GM19025 (cell line): ENCODE measurements around the gene RFX1.
A peak's percentile ranks its signal among the peaks of the same experiment; 100 is the strongest.

Source experiments
- ATAC-seq: cut with Tn5 transposase; IDR thresholded peaks from one replicate; pipeline ENCODE4 v1.9.1; 2021; ENCODE audit warnings: mild to moderate bottlenecking, low read depth, moderate library complexity; ENCODE audit not compliant: unreplicated experiment

The RFX1 gene

DNA sequence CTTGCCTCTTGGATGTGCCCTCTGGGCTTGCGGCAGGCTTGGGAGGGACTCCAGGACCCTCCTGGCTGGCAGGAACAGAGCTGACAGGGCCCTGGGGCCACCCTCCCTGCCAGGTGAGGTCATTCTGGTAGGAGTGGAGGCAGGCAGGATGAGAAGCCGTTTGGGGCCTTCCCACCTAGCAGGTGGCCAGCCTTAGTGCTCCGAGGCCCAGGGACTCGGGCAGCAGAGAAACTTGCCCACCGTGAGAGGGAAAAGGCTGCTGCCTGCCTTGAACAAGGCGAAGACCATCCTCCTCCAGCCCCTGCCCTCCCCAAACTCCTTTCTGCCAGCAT, 8.5 kb downstream of the RFX1 start:
- ATAC-seq: no peak

DNA sequence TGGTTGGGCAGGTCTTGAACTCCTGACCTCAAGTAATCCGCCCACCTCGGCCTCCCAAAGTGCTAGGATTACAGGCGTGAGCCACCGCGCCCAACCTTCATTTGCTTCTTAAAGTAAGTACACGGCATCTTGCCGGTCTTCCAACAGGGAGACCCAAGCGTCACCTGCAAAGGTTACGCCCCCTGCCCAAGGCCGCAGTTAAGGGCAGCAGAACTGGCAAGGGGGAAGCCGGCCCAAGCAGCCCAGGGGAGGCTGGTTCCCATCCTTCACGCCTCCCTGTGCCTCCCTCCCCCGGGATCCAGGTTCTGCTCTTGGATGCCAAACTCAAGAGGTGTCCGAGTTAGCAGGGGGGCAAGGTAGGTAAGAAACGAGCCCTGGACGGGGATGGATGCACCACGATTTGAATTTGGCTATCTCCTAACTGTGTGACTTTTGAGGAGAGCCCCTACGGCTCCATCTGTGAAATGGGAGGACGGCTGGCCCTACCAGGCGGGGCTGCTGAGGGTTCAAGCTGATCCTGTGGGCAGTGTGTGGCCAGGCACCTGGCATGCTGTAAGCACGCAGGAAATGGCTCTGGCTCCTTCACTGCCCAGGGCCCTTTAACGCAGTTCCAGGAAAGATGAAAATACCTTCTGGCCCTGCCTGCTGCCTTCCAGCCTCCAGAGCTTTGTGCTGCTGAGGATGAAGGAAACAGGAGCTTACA, 9.0 kb downstream of the RFX1 start:
- ATAC-seq: no peak

- ATAC-seq: no peak
Measured at GRCh38 chr19:13995878-13996765, 10.0 kb downstream of the RFX1 start.

DNA sequence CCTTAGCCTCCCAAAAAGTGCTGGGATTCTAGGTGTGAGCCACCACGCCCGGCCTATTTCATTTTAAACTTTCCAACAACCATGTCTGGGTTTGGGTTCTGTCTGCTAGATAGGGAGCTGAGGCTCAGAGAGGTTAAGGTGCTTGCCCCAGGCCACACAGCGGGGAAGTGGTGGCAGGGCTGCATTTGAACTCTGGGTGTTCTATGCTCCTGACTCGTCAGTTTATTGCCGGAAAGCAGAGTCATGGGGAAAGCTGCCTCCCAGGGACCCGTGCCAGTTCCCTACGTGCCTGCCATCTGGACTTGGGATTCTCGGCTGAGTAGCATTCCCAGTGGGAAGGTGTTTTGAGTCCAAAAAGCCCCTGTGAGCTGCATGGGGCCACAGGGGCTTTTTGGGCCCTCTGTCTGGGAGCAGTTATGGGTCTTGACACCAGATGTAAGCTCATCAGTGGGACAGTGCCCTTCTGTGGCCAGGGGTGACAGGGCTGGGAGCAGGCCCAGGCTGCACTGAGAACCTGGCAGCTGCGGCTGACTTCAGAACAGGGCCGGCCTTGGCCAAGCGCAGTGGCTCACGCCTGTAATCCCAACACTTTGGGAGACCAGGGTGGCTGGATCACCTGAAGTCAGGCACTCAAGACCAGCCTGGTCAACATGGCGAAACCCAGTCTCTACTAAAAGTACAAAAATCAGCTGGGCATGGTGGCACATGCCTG, 10.9 kb downstream of the RFX1 start:
- ATAC-seq: no peak

DNA sequence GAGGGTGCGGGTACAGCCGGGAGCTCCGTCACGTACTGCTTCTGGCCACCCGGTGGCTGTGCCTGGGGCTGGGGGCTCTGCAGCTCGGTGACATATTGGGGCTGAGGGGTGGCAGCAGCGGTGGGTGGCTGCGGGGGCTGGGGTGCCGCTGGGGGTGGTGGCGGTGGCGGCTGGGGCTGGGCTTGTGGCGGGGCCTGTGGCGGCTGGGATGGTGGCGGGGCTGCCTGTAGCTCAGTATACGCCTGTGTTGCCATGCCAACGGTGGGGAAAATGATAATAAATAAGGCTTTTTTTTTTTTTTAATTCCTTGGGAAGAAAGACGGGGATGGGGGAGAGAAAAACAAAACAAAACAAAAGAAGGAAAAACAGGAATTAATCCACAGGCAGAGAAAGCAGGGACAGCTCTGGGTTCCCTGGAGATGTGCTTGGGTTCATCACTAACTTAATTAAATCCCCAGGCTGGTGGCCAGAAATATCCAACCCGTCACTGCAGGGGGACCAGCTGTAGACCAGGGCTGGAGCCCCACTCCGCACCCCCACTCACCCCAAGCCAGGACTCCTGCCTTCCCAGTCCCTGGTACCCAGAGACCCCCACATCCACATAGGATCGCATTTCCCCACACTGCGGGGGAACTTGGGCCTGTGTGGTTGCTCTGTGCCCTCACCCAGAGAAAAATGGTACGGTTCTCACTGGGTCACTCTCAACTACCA, 12.4 kb downstream of the RFX1 start:
- ATAC-seq: no peak

DNA sequence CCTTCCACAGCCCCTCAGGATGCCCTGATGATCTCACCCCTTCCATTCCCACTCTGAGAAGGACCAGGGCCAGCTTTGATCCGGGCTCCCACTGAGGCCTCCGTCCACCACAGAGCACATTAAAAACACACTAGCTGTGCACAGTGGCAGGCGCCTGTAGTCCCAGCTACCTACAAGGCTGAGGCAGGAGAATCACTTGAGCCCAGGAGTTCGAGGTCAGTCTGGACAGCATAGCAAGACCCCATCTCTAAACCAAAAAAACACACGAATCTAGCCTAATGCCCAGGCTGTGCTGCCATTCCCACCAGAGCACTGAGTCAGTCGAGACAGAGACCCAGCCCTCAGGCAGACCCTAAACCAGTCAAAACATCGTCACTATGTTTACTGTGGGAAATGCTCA, 14.1 kb downstream of the RFX1 start:
- no peak for ATAC-seq

GRCh38 chr19:13990085-13990484, 16.0 kb downstream of the RFX1 start:
- ATAC-seq: no peak

GRCh38 chr19:13989487-13989886, 16.6 kb downstream of the RFX1 start:
- ATAC-seq: no peak

DNA sequence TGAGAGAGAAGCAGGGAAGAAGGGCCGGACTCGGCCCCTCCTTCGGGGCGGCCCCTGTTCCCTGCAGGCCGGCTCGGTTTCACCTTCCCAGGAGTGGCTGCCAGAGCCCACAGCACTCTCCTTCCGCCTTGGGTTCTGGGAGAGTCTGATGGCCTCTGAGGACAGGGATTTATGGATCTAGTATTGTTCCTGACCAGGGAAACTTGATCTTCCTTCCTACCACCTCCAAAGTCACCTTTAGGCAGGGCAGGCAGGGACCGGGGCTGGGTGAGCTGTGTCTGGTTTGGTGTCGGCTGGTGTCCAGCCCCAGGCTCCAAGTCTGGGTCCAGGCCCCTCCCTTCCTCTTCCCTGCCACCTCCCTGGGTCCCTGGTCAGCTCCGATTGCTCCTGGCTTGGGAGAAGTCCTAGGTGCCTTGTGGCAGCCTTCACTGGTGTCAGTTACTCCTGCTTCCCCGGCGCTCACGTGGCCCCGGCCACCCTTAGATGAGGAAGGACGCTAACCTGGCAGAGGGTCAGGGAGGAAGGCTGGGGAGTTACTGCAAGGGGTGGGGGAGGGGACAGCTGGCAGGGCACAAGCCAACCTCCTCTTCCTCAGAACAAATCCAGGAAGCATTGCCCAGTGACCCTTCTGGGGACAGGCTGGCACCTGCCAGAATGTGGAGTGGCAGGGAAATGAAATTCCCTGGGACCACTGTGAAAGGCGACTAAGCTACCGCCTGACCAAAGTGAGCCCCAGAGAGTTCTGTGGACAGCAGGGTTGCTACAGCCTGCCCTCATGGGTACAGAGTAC, 18.8 kb downstream of the RFX1 start:
- ATAC-seq: no peak

GRCh38 chr19:13986348-13986904, 19.7 kb downstream of the RFX1 start:
- peak; percentile 83 for ATAC-seq

DNA sequence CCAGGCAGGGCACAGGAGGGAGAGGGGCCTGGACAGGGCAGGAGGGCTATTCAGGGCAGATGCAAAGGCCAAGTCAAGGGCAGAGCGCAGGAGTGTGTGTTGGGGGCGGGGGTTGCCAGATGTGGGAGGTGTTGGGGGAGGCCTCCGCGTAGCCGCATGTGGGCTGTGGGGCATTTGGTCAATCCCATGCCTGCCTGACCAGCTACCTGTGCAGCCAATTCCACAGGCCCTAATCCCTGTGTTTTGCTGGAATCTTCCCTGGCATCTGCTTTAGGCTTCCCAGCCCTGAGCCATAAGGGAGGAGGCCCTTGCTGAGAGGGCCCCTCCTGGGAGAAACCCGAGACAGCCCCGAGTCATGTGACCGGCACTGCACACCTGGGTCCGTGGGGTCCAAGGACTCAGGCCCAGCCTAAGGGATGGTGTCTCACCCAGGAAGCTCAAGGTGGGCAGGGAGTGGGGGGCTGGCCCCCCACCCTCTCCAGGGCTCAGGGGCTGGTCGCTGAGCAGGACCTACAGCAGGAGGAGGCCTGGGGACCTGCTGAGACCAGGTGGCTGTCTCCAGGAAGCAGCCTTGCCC, 20.3 kb downstream of the RFX1 start:
- peak; percentile 10 for ATAC-seq

DNA sequence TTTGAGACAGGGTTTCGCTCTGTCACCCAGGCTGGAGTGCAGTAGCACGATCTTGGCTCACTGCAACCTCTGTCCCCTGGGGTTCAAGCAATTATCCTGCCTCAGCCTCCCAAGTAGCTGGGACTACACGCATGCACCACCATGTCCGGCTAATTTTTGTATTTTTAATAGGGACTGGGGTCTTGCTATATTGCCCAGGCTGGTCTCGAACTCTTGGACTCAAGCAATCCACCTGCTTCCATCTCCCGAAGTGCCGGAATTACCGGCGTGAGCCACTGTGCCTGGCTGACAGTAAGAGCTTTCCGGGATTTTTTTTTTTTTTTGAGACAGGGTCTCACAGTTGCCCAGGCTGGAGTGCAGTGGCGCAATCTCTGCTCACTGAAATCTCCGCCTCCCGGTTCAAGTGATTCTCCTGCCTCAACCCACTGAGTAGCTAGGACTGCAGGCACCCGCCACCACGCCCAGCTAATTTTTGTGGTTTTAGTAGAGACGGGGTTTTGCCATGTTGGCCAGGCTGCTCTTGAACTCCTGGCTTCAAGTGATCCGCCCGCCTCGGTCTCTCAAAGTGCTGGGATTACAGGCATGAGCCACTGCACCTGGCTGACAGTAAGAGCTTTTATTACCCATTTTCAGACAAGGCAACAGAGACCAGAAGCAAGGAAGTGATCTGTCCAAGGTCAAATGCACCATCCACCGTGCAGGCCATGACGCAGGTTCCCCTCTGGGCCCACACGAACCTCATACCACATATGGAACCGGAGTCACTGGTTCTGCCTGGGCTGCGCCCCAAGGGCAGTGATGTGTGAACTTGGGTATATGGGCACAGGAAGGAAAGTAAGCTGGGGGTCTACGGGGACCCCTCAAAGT, 21.0 kb downstream of the RFX1 start:
- ATAC-seq: no peak

DNA sequence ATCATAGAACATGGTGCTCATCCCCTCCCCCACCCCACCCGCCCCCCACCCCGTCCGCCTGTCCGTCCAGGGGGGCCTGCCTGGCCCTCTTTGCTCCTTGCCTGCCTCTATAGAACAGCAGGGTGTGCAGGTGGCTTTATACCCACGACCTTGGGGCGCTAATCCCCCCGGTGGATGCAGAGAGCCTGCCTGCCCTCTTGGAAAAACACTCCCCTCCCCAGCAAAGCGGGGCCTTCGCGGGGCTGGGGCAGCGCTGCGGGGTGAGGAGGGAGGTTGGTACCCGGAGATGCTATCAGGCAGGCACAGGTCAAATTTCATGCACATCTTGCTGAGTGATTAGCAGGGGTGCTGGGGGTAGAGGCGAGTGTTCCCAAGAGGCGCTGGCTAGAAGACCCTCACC, 21.9 kb downstream of the RFX1 start:
- no peak for ATAC-seq

DNA sequence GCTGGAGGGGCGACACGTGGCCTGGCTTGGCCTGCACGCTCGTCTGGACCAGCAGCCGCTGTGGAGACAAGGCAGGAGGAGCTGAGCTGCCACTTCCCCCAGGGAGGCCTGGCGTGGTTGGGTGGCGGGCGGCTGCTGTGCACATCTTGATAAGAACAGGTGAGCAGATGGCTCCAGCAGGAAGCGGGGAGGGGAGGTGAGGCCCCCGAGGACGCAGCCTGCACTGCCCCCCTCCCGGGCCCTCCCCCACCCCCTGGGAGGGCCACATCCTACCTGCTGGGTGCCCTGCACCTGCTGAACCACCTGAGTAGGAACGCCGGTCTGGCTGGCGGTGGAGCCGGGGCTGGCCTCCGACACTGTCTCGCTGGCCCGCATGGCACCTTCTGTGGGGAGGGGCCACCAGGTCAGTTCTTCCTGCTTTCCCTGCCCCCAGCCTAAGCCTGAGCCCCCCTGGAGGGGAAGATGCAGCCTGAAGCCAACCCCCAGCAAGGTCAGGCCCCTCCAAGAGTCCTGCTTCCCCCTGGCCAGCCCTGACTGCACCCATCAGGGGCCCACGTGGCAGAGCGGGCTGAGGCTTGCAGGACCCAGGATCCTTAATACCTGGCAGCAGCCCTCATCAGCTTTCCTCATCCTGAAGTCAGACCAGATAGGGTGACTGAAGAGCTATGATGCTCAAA, 22.8 kb downstream of the RFX1 start:
- no peak for ATAC-seq

- no peak for ATAC-seq
Measured at GRCh38 chr19:13982773-13983172, 23.3 kb downstream of the RFX1 start.

GRCh38 chr19:13981988-13982501, 24.1 kb downstream of the RFX1 start:
- no peak for ATAC-seq

- ATAC-seq: no peak
Measured at GRCh38 chr19:13981467-13981866, 24.7 kb downstream of the RFX1 start.

DNA sequence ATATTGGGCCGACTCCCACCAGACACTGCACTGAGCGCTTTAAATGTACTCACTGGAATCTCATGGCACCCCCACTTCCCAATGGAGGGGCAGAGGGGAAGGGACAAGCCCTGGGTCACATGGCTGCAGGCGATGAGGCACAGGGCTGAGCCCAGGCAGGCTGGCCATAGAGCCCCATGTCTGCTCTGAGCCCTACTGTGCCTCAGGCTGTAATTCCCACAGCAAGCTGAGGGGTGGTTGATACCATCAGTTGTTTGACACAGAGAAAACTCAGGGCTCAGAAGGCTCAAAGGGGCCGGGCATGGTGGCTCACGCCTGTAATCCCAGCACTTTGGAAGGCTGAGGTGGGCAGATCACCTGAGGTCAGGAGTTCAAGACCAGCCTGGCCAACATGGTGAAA, 25.1 kb downstream of the RFX1 start:
- ATAC-seq: no peak
